ENCODE measurements around the gene MGAT5B. TPM values are rescaled to one million over a fixed set of nuclear protein-coding genes. Genes with fewer than 3 reads are reported as not detected.

The MGAT5B gene
- total and polyA plus RNA-seq, 2 donors (not counting 1 experiment from before 2014, with no cell fraction given): 0.15 to 37.8 TPM

DNA sequence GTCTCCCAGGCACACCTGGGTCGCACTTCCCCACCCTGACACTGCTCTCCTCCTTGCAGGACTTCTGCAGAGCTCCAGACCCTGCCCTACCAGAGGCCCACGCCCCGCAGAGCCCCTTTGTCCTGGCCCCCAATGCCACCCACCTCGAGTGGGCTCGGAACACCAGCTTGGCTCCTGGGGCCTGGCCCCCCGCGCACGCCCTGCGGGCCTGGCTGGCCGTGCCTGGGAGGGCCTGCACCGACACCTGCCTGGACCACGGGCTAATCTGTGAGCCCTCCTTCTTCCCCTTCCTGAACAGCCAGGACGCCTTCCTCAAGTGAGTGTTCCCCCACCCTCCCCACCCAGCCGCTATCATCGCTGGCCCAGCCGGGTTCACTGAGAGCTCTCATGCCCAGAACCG lies 79.6 kb downstream of the MGAT5B start:
- no peaks in the 10 kb centered on the region for H3K36me3 ChIP-seq (replicated peaks in 1 of 2; ENCODE audit: control extremely low read depth in 1 of 2, control insufficient read depth in 1 of 2, extremely low read depth in 1 of 2, insufficient read depth in 2 of 2, low read length in 1 of 2)
- no peaks in the 10 kb centered on the region for H3K9me3 Mint-ChIP-seq (ENCODE audit: insufficient read depth)
- ATAC-seq (ENCODE audit: low read depth) (no peak), DNase-seq (no peak)
- peaks cover 6% of the 10 kb centered on the region for H3K27me3 Mint-ChIP-seq
- H3K4me1 Mint-ChIP-seq: no peaks in the 10 kb centered on the region
- intact Hi-C loops (cut with micrococcal nuclease): no loop called here
- H3K4me3 Mint-ChIP-seq: no peak overlapping the region
- H3K9ac ChIP-seq (ENCODE audit: low read length): no peak overlapping the region
- no peak overlapping the region for H3K27ac Mint-ChIP-seq
- CTCF ChIA-PET: no interaction called here
- no peak overlapping the region for H2AFZ ChIP-seq (ENCODE audit: insufficient read depth, low read depth, low read length, poor library complexity, severe bottlenecking)
- H4K20me1 ChIP-seq (ENCODE audit: control insufficient read depth, insufficient read depth, low read length, poor library complexity, severe bottlenecking): no peaks in the 10 kb centered on the region
- POLR2A ChIA-PET: no interaction called here
- H3K9me3 ChIP-seq (ENCODE audit: control extremely low read depth in 1 of 3, control insufficient read depth in 2 of 3, insufficient read depth in 1 of 3, low read length in 2 of 3): no peaks in the 10 kb centered on the region
- H3K4me2 ChIP-seq (replicated peaks; ENCODE audit: low read depth, low read length, poor library complexity, severe bottlenecking): no peak overlapping the region
- H3K27me3 ChIP-seq (replicated peaks in 1 of 4; ENCODE audit: control extremely low read depth in 1 of 4, control insufficient read depth in 3 of 4, insufficient read depth in 4 of 4, low read length in 3 of 4): no peaks in the 10 kb centered on the region
- 29% methylated on average over 10 of the region's 17 CpGs for WGBS (ENCODE audit: insufficient coverage)
- no peak overlapping the region for H3K27ac ChIP-seq (ENCODE audit: low read length in 2 of 2)
- H3K4me1 ChIP-seq (ENCODE audit: control insufficient read depth in 2 of 2, insufficient read depth in 2 of 2, low read length in 2 of 2): no peaks in the 10 kb centered on the region
- H3K79me2 ChIP-seq (ENCODE audit: control insufficient read depth, insufficient read depth, low read length): no peaks in the 10 kb centered on the region
- TF ChIP-seq, protein P1, sequence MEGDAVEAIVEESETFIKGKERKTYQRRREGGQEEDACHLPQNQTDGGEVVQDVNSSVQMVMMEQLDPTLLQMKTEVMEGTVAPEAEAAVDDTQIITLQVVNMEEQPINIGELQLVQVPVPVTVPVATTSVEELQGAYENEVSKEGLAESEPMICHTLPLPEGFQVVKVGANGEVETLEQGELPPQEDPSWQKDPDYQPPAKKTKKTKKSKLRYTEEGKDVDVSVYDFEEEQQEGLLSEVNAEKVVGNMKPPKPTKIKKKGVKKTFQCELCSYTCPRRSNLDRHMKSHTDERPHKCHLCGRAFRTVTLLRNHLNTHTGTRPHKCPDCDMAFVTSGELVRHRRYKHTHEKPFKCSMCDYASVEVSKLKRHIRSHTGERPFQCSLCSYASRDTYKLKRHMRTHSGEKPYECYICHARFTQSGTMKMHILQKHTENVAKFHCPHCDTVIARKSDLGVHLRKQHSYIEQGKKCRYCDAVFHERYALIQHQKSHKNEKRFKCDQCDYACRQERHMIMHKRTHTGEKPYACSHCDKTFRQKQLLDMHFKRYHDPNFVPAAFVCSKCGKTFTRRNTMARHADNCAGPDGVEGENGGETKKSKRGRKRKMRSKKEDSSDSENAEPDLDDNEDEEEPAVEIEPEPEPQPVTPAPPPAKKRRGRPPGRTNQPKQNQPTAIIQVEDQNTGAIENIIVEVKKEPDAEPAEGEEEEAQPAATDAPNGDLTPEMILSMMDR (IDR thresholded peaks at IDR 0.05): no peak
- H3K4me3 ChIP-seq (ENCODE audit: control extremely low read depth in 1 of 5, extremely low read depth in 1 of 5, insufficient read depth in 1 of 5, low read depth in 2 of 5, low read length in 4 of 5): no peak overlapping the region

DNA sequence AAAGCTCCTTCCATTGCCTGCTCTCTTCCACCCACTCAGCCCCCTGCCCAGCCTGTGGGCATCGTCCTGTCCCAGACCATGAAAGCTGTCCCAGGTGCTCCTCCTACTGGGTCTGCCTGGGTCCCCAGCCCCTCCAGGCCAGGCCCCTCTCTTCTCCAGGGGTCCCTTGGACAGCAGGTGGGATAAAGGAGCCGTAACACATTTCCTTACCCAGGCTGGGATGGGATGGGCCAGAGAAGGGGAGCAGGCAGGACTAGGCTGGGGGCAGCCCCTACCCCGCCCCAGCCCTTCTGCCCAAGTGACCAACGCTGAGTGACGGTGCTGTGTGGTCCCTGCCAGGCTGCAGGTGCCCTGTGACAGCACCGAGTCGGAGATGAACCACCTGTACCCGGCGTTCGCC lies 80.1 kb downstream of the MGAT5B start:
- CTCF ChIA-PET: no interaction called here
- no peaks in the 10 kb centered on the region for H3K4me1 ChIP-seq (ENCODE audit: control insufficient read depth in 2 of 2, insufficient read depth in 2 of 2, low read length in 2 of 2)
- Mint-ChIP-seq H3K4me1 (no peaks in the 10 kb centered on the region), H3K4me3 (no peak overlapping the region), H3K27me3 (peaks cover 4% of the 10 kb centered on the region), H3K27ac (no peak overlapping the region), H3K9me3 (ENCODE audit: insufficient read depth) (no peaks in the 10 kb centered on the region)
- intact Hi-C loops (cut with micrococcal nuclease): no loop called here
- DNase-seq: no peak
- no peak overlapping the region for H3K4me3 ChIP-seq (ENCODE audit: control extremely low read depth in 1 of 5, extremely low read depth in 1 of 5, insufficient read depth in 1 of 5, low read depth in 2 of 5, low read length in 4 of 5)
- no peaks in the 10 kb centered on the region for H4K20me1 ChIP-seq (ENCODE audit: control insufficient read depth, insufficient read depth, low read length, poor library complexity, severe bottlenecking)
- no peak for ATAC-seq (ENCODE audit: low read depth)
- POLR2A ChIA-PET: no interaction called here
- H3K27ac ChIP-seq (ENCODE audit: low read length in 2 of 2): no peak overlapping the region
- TF ChIP-seq, protein P1 (IDR thresholded peaks at IDR 0.05): no peak
- TF ChIP-seq EZH2 (IDR thresholded peaks at IDR 0.05; ENCODE audit: borderline replicate concordance, insufficient read depth, low read depth, low read length, poor library complexity, severe bottlenecking): no peak
- 92% methylated on average over 10 of the region's 10 CpGs for WGBS (ENCODE audit: insufficient coverage)
- H3K27me3 ChIP-seq (replicated peaks in 1 of 4; ENCODE audit: control extremely low read depth in 1 of 4, control insufficient read depth in 3 of 4, insufficient read depth in 4 of 4, low read length in 3 of 4): no peaks in the 10 kb centered on the region
- no peaks in the 10 kb centered on the region for H3K36me3 ChIP-seq (replicated peaks in 1 of 2; ENCODE audit: control extremely low read depth in 1 of 2, control insufficient read depth in 1 of 2, extremely low read depth in 1 of 2, insufficient read depth in 2 of 2, low read length in 1 of 2)
- no peak overlapping the region for H3K9ac ChIP-seq (ENCODE audit: low read length)
- no peak overlapping the region for H3K4me2 ChIP-seq (replicated peaks; ENCODE audit: low read depth, low read length, poor library complexity, severe bottlenecking)
- H3K79me2 ChIP-seq (ENCODE audit: control insufficient read depth, insufficient read depth, low read length): no peaks in the 10 kb centered on the region
- H2AFZ ChIP-seq (ENCODE audit: insufficient read depth, low read depth, low read length, poor library complexity, severe bottlenecking): no peak overlapping the region
- no peaks in the 10 kb centered on the region for H3K9me3 ChIP-seq (ENCODE audit: control extremely low read depth in 1 of 3, control insufficient read depth in 2 of 3, insufficient read depth in 1 of 3, low read length in 2 of 3)

Measured in B cell (primary cell).